SJCRH30 (cell line): ENCODE results near the gene ZNF644. TPM values are rescaled to one million over a fixed set of nuclear protein-coding genes. Genes with fewer than 3 reads are reported as not detected.

Experiments used
- DNase-seq, 2 experiments: peaks; one replicate each; pipeline ENCODE4 v3.0.0-alpha.2; 2015 to 2020
- H3K27ac ChIP-seq: fragments of 250-450 bp; sonication (Bioruptor Pico); 2 replicates; pipeline ENCODE4 v1.5.1; 2020; ENCODE audit warnings: mild to moderate bottlenecking, moderate library complexity
- H3K27me3 ChIP-seq: fragments of 250-450 bp; sonication (Bioruptor Pico); 2 replicates; pipeline ENCODE4 v1.5.1; 2020; ENCODE audit warnings: mild to moderate bottlenecking, moderate library complexity
- H3K36me3 ChIP-seq: fragments of 250-450 bp; sonication (Bioruptor Pico); 2 replicates; pipeline ENCODE4 v1.5.1; 2020; ENCODE audit warnings: mild to moderate bottlenecking, moderate library complexity
- H3K4me1 ChIP-seq: fragments of 250-450 bp; sonication (Bioruptor Pico); 2 replicates; pipeline ENCODE4 v1.5.1; 2020; ENCODE audit warnings: mild to moderate bottlenecking, moderate library complexity
- H3K4me3 ChIP-seq: fragments of 250-450 bp; sonication (Bioruptor Pico); 2 replicates; pipeline ENCODE4 v1.5.1; 2020; ENCODE audit warnings: mild to moderate bottlenecking, moderate library complexity
- H3K9me3 ChIP-seq: fragments of 250-450 bp; sonication (Bioruptor Pico); replicated peaks from 2 replicates; pipeline ENCODE4 v1.5.1; 2020; ENCODE audit warnings: mild to moderate bottlenecking, moderate library complexity
- total RNA-seq: library from RNA; depleted of rRNA; stranded (reverse); fragments of >200 nt; shearing (Covaris generic); gene quantifications from 2 replicates; pipeline ENCODE4 v1.2.3, GENCODE V29; 2014

Gene ZNF644
- total RNA-seq, 1 experiment from 2014 or later: 86.4 TPM

DNA sequence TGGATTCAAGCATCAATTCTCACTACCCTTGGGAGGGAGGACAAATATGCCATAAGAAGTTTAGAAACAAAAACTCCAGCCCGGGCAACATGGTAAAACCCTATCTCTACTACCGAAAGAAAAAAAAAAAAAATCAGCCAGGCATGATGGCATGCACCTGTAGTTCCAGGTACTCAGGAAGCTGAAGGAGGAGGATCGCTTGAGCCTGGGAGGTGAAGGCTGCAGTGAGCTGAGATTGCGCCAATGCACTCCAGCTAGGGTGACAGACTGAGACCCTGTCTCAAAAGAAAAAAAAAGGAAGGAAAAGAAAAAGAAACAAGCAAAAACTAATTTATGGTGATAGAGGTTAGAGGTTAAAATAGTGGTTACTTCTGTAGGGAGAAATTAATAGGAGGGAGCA lies 9.6 kb downstream of the ZNF644 start:
- Histone ChIP-seq H3K9me3 (no peaks in the 10 kb centered on the region), H3K27me3 (no peaks in the 10 kb centered on the region), H3K36me3 (peaks cover 30% of the 10 kb centered on the region), H3K27ac (no peak overlapping the region), H3K4me1 (peaks cover 8% of the 10 kb centered on the region; the same call in 1 of the 2 replicates), H3K4me3 (no peak overlapping the region)
- no peak for DNase-seq

- Histone ChIP-seq H3K9me3 (no peaks in the 10 kb centered on the region), H3K4me1 (peaks cover 8% of the 10 kb centered on the region; the same call in 1 of the 2 replicates), H3K27ac (no peak overlapping the region), H3K4me3 (no peak overlapping the region), H3K36me3 (peaks cover 30% of the 10 kb centered on the region), H3K27me3 (no peaks in the 10 kb centered on the region)
- no peak for DNase-seq
Observed at GRCh38 chr1:91011726-91012125, 10.1 kb downstream of the ZNF644 start.

GRCh38 chr1:91007827-91008226 lies 14.0 kb downstream of the ZNF644 start:
- Histone ChIP-seq H3K4me3 (no peak overlapping the region), H3K27ac (no peak overlapping the region)

DNA sequence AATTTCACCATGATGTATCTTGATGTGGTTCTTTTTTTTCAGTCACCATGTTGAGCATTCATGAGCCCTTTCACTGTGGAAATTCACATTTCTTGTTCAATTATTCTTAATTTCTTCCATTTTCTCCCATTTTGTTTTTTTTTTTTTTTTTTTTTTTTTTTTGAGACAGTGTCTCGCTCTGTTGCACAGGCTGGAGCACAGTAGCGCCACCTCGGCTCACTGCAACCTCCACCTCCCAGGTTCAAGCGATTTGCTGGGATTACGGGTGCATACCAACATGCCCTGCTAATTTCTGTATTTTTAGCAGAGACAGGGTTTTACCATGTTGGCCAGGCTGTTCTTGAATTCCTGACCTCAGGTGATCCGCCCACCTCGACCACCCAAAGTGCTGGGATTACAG lies 14.7 kb downstream of the ZNF644 start:
- H3K4me1 ChIP-seq: no peaks in the 10 kb centered on the region
- no peak overlapping the region for H3K27ac ChIP-seq
- peaks cover 11% of the 10 kb centered on the region; the same call in 1 of the 2 replicates for H3K9me3 ChIP-seq
- peaks cover 14% of the 10 kb centered on the region; the same call in 1 of the 2 replicates for H3K36me3 ChIP-seq
- no peaks in the 10 kb centered on the region for H3K27me3 ChIP-seq
- DNase-seq: no peak
- H3K4me3 ChIP-seq: no peak overlapping the region

More at GRCh38 chr1:91007827-91008226, 14.0 kb downstream of the ZNF644 start:
- DNase-seq: no peak
- H3K36me3 ChIP-seq: peaks cover 14% of the 10 kb centered on the region
- no peaks in the 10 kb centered on the region for H3K4me1 ChIP-seq
- H3K9me3 ChIP-seq: peaks cover 8% of the 10 kb centered on the region; the same call in 1 of the 2 replicates
- no peaks in the 10 kb centered on the region for H3K27me3 ChIP-seq

GRCh38 chr1:91006113-91006908 lies 15.5 kb downstream of the ZNF644 start:
- H3K4me3 ChIP-seq: no peak overlapping the region
- no peaks in the 10 kb centered on the region for H3K4me1 ChIP-seq
- no peak overlapping the region for H3K27ac ChIP-seq
- peaks cover 15% of the 10 kb centered on the region; the same call in 1 of the 2 replicates for H3K9me3 ChIP-seq
- H3K27me3 ChIP-seq: no peaks in the 10 kb centered on the region
- peaks cover 14% of the 10 kb centered on the region; the same call in 1 of the 2 replicates for H3K36me3 ChIP-seq
- no peak for DNase-seq

DNA sequence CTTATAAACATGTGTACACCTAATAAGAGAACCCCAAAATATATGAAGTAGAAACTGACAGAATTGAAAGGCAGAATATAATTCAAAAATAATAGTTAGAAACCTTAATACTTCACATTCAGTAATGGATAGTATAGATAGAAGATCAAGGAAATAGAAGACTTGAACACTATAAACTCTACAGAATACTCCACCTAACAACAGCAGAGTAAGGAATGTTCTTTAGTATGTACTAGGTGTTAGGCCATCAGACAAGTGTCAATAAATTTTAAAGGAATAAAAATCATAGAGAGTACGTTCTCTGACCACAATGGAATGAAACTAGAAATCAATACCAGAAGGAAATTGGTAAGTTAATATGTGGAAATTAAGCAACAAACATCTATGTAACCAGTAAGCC lies 16.6 kb downstream of the ZNF644 start:
- H3K9me3 ChIP-seq: peaks cover 18% of the 10 kb centered on the region; the same call in 1 of the 2 replicates
- H3K4me3 ChIP-seq: no peak overlapping the region
- H3K27me3 ChIP-seq: no peaks in the 10 kb centered on the region
- DNase-seq: no peak
- H3K36me3 ChIP-seq: peaks cover 14% of the 10 kb centered on the region; the same call in 1 of the 2 replicates
- H3K27ac ChIP-seq: no peak overlapping the region
- H3K4me1 ChIP-seq: no peaks in the 10 kb centered on the region

GRCh38 chr1:91004145-91004544 lies 17.7 kb downstream of the ZNF644 start:
- Histone ChIP-seq H3K4me1 (no peaks in the 10 kb centered on the region), H3K4me3 (no peak overlapping the region), H3K36me3 (peaks cover 14% of the 10 kb centered on the region; the same call in 1 of the 2 replicates)

GRCh38 chr1:90996742-90997413 lies 25.0 kb downstream of the ZNF644 start:
- Histone ChIP-seq H3K4me3 (no peak overlapping the region), H3K36me3 (peaks cover 4% of the 10 kb centered on the region; the same call in 1 of the 2 replicates), H3K9me3 (peaks cover 10% of the 10 kb centered on the region; the same call in 1 of the 2 replicates), H3K27ac (no peak overlapping the region), H3K4me1 (no peaks in the 10 kb centered on the region), H3K27me3 (no peaks in the 10 kb centered on the region)
- no peak for DNase-seq

More at GRCh38 chr1:91004145-91004544, 17.7 kb downstream of the ZNF644 start:
- DNase-seq: no peak
- H3K9me3 ChIP-seq: peaks cover 23% of the 10 kb centered on the region; the same call in 1 of the 2 replicates
- no peak overlapping the region for H3K27ac ChIP-seq
- no peaks in the 10 kb centered on the region for H3K27me3 ChIP-seq

GRCh38 chr1:90995311-90995894 lies 26.4 kb downstream of the ZNF644 start:
- Histone ChIP-seq H3K36me3 (peaks cover 14% of the 10 kb centered on the region; the same call in 1 of the 2 replicates), H3K4me1 (no peaks in the 10 kb centered on the region), H3K4me3 (no peak overlapping the region), H3K27ac (no peak overlapping the region), H3K27me3 (no peaks in the 10 kb centered on the region), H3K9me3 (peaks cover 7% of the 10 kb centered on the region; the same call in 1 of the 2 replicates)
- no peak for DNase-seq

DNA sequence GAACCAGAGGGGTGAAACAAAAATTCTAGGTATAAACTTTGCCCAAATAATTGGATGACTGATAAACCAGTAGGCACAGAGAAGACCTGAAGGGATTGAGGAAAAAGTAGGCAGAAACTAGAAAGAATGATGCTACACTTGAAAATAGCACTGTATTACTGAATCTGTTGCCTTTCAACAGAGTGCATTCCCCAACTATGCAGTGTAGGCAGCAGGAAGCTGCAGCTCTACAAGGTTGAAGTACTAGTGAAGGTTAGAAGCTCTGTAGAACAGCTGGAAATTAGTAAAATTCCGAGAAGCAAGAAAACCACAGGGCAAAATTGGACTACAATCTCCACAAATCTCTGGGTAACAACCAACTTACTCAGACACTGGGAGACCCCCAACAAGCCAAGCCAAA lies 27.4 kb downstream of the ZNF644 start:
- Histone ChIP-seq H3K4me1 (no peaks in the 10 kb centered on the region), H3K36me3 (peaks cover 20% of the 10 kb centered on the region; the same call in 1 of the 2 replicates), H3K9me3 (no peaks in the 10 kb centered on the region; the same call in 1 of the 2 replicates), H3K27ac (no peak overlapping the region), H3K4me3 (no peak overlapping the region), H3K27me3 (no peaks in the 10 kb centered on the region)
- DNase-seq: no peak

DNA sequence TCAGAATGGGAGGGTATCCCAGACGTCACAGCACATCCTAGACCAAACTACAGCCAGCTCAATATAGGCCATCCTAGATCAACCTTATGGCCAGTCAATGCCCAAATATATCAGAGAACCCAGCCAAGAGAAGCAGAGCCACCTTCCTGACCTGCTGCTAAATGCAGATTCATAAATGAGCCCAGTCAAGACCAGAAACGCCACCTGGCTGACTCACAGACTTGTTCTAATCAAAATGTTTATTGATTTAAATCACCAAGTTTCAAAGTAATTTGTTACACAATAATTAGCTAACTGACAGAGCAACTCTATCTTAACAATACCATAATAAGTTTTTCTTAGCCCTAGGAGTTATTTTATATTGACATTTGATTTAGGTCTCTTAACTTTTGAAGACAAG lies 28.6 kb downstream of the ZNF644 start:
- peaks cover 8% of the 10 kb centered on the region for H3K9me3 ChIP-seq
- peaks cover 26% of the 10 kb centered on the region; the same call in 1 of the 2 replicates for H3K36me3 ChIP-seq
- H3K4me1 ChIP-seq: no peaks in the 10 kb centered on the region
- no peaks in the 10 kb centered on the region for H3K27me3 ChIP-seq
- no peak overlapping the region for H3K27ac ChIP-seq
- no peak for DNase-seq
- H3K4me3 ChIP-seq: no peak overlapping the region

DNA sequence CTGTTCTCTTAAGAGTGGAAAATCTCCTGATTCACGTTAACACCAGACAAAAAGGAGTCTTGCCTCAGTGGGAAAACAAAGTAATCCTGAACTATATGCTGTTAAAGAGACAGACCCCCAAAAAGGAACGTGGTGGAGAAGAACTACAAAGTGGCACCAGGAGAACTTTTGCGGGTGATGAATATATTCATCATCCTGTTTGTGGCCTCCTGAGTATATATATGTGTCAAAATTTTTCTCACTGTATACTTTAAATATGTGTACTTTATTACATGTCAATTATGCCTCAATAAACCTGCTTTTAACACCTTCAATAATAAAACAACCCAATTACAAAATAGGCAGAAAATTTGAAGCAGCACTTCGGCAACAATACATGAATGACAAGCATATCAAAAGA lies 31.1 kb downstream of the ZNF644 start:
- H3K4me1 ChIP-seq: no peaks in the 10 kb centered on the region
- H3K27me3 ChIP-seq: no peaks in the 10 kb centered on the region
- peaks cover 24% of the 10 kb centered on the region; the same call in 1 of the 2 replicates for H3K36me3 ChIP-seq
- peaks cover 8% of the 10 kb centered on the region; the same call in 1 of the 2 replicates for H3K9me3 ChIP-seq
- DNase-seq: no peak
- H3K27ac ChIP-seq: no peak overlapping the region
- no peak overlapping the region for H3K4me3 ChIP-seq

GRCh38 chr1:90989990-90990389 lies 31.8 kb downstream of the ZNF644 start:
- Histone ChIP-seq H3K27ac (no peak overlapping the region), H3K4me3 (no peak overlapping the region), H3K36me3 (peaks cover 21% of the 10 kb centered on the region; the same call in 1 of the 2 replicates), H3K27me3 (no peaks in the 10 kb centered on the region), H3K9me3 (peaks cover 8% of the 10 kb centered on the region; the same call in 1 of the 2 replicates), H3K4me1 (no peaks in the 10 kb centered on the region)
- DNase-seq: no peak

- Histone ChIP-seq H3K9me3 (peaks cover 8% of the 10 kb centered on the region; the same call in 1 of the 2 replicates), H3K27me3 (no peaks in the 10 kb centered on the region)
- DNase-seq: no peak
Observed at GRCh38 chr1:90989302-90989701, 32.5 kb downstream of the ZNF644 start.

More at GRCh38 chr1:90989302-90989701, 32.5 kb downstream of the ZNF644 start:
- Histone ChIP-seq H3K36me3 (peaks cover 21% of the 10 kb centered on the region; the same call in 1 of the 2 replicates), H3K27ac (no peak overlapping the region), H3K4me1 (no peaks in the 10 kb centered on the region), H3K4me3 (no peak overlapping the region)
